HG03039 (cell line): ENCODE data around the gene NYNRIN.
"Not testable (repeated sequence)": the region's sequence is repeated elsewhere in the genome, so short reads cannot be mapped to it uniquely, and the experiment has no call there.

Experiments used
- ATAC-seq: cut with Tn5 transposase; IDR thresholded peaks from one replicate; pipeline ENCODE4 v1.9.1; 2021; ENCODE audit warnings: mild to moderate bottlenecking, moderate library complexity; ENCODE audit not compliant: unreplicated experiment

The NYNRIN gene

GRCh38 chr14:24398653-24399446 is at the start of gene NYNRIN:
TSS of gene NYNRIN (plus strand) at chr14:24399003. CDS start at chr14:24399247, 244 bp downstream.
- ATAC-seq = no peak

GRCh38 chr14:24349742-24350141 is 49.1 kb upstream of the NYNRIN start:
- ATAC-seq = no peak

DNA sequence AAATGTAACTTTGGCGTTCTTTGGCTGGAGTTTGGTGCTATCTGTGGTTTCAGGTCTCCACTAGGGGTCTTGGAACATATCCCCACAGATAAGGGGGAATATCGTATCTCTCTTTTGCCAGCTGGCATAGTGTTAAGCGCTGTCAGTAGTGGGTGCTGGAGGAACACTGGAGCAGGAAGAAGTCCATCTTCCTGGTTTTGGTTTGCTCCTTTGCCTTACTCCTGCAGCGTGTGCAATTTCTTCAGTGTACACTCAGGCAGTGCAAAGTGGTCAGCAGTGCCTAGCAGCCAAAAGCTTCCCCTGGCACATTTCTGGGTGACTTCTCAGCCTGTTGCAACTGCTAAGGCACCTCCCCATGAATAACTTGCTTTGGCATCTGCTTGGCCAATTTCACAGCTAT is 47.3 kb upstream of the NYNRIN start:
- no peak for ATAC-seq

GRCh38 chr14:24353559-24354481 is 45.0 kb upstream of the NYNRIN start:
- no peak for ATAC-seq

DNA sequence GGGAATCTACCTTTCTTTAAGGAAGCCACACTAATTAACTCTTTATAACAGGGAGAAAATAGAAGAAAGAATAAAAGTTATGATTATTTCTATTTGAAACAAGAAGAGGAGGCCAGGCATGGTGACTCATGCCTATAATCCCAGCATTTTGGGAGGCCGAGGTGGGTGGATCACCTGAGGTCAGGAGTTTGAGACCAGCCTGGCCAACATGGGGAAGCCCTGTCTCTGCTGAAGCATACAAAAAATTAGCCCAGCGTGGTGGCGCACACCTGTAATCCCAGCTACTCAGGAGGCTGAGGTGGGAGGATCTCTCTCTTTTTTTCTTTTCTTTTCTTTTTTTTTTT is 44.3 kb upstream of the NYNRIN start:
- not testable (repeated sequence) for ATAC-seq

DNA sequence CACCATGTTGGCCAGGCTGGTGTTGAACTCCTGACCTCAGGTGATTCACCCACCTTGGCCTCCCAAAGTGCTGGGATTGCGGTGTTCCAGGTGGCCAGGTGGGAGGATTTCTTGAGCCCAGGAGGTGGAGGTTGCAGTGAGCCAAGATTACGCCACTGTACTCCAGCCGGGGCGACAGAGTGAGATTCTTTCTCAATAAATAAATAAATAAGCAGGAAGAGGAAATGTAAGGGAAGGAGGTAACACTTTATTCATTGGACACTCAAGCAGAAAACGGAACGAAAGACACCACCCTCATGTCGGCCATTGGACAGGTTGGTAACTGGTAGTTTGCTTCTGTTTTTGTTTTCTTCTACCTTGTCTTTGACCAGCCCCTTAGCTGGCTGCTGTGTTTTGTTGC is 43.8 kb upstream of the NYNRIN start:
- no peak for ATAC-seq

DNA sequence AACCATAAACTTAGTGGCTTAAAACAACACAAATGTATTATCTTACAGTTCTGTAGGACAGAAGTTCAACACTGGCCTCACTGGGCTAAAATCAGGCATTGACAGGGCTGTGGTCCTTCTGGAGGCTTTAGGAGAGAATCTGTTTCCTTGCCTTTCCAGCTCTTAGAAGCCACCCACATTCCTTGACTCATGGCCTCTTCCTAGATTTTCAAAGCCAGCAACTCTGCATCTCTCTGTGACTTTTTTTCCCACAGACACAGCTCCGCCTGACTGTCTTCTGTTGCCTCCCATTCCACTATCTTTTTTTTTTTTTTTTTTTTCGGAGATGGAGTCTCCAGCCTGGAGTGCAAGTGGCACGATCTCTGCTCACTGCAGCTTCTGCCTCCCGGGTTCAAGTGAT is 42.6 kb upstream of the NYNRIN start:
- no peak for ATAC-seq

- no peak for ATAC-seq
Measured at GRCh38 chr14:24360281-24360680, 38.5 kb upstream of the NYNRIN start.

DNA sequence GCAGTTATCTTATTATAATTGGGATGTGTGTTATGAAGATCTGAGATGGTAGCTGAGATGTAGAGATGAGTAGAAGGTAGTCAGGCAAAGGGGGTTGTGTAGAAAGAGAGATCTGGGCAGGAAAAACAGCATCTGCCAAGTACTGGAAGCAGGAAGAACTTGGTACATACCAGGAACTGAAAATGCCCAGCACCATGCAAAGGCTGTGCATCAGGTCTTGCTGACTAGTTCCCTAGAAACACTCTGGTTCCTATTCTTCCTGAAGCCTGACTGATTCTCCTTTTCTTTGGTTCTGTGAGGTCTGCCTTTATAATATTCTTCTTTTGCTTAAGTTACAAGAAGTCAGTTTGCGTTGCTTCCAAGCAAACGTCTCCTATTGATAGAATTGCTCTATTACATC is 37.5 kb upstream of the NYNRIN start:
- no peak for ATAC-seq

- ATAC-seq = no peak
Measured at GRCh38 chr14:24362241-24362960, 36.4 kb upstream of the NYNRIN start.

GRCh38 chr14:24363401-24363800 is 35.4 kb upstream of the NYNRIN start:
- ATAC-seq = no peak

GRCh38 chr14:24364841-24365240 is 34.0 kb upstream of the NYNRIN start:
- no peak for ATAC-seq

GRCh38 chr14:24365600-24366412 is 33.0 kb upstream of the NYNRIN start:
- ATAC-seq = peak; percentile 28

DNA sequence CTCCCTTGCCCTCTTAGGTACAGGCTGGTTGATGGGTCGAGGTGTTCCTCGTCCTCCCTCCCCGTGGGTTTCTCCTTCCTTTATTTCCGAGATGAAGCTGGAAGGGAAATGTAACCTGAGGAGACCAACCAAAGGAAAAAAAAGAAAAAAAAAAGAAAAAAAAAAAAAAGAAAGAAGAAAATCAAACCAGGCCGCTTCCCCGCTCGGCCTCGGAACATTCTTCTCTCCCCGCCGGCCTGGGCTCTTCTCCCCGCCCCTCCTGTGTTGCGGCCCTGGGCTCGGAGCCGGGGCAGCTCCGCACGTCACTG is 32.4 kb upstream of the NYNRIN start:
- no peak for ATAC-seq

DNA sequence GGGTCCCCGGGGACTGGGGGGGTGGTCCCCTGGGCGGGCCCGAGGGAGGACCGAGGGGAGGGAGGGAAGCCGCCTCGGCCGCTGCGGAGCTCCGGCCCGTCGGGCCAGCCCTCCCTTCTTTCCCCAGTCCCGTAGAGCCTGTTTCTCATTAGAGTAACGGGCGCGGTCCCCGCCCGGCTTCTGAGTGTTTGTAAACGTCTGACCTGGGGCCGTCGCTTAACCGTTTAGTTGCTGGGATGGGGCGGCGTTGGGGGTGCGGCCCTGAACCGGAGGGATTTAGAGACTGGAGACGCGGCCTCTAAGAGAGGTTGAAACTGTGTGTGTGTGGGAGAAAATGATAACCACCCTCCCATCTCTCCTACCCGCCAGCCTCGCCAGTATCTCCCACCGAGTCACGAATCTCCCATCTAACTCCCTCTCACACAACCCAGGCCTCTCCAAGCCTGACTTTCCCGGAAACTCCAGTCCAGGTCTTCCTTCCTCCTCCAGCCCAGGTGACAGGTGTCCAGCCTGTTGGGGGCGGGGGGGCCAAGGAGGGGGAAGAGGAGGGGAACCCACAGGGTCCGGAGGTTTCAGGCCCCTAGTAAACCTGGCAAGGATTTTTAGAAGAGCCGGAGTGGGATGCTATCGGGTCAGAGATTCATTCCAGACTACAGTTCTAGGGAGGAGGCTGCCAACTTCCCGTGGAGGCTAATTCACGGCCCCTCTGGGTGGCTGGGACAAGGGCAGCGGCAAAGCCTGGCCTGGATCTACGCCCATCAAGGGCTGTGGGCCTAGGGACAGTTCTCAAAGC is 31.9 kb upstream of the NYNRIN start:
- peak; percentile 43 for ATAC-seq

DNA sequence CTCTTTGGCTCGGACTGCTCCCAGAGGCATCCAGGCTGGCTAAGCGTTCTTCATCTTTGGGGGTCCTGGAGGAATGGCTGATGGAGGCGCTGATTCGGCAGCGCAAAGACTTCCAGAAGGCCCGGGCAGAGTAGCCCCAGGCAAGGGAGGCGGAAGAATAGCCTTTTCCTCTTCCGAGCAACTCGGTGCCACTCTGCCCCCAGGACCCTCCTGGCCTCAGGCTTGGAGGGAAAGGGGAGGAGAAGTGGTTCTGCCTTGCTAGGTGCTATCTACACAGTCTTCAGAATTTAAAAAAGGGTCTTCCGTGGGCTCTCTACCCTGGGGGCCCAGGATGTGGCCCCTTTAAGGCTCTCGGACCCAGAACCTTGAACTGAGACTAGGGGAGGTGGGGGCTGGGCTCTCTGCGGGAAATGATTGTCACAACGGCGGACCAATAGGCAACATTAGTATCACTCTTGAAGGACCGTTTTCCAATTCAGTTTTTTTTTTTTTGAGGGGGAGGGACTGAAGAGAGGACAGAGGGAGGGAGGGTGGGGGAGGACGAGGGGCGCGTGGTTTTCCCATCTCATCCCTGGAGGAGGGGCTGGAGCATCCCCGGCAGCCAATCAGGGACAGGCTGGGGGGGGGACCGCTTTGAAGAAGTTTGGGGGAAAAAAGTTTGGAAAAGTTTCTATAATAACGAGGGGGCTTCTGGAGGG is 31.1 kb upstream of the NYNRIN start, which contains the start of gene NFATC4:
Gene NFATC4, plus strand, starts transcription at position 671 of the 698 bp plus-strand sequence. CDS start 157 bp downstream, outside the sequence.
- ATAC-seq = no peak

- no peak for ATAC-seq
Measured at GRCh38 chr14:24368212-24368561, 30.6 kb upstream of the NYNRIN start.

DNA sequence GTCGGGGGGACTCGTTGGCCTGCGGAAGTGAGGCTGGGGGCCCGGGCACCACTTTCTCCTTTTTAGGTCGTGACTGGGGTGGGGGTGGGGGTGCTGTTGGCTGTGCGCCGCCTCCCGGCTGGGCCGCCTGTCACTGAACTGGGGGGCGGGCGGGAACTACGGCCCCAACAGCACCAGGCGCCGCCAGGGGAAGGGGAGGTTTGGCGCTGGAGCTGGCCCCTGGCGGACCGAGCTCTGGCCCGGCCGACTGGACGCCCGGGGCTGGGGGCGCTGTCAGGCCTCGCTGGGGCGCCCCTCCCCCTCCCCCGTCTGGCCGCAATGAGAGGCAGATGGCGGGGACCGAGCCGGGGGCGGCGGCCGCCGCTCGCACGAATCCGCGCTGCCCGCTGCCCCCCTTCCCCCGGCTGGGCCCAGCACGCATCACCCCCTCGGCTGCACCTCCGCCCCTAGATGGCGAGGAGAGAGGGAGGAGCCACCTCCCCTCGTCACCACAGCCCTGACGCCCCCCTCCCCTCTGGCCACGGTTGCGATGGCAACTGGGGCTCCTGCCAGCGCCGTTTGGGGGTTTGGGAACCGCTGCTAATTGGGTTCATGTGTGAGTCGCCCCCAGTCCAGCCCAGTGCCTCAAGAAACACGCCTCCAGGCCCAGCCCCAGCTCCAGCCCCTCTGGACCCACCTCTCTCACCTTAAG is 30.1 kb upstream of the NYNRIN start:
- ATAC-seq = no peak

DNA sequence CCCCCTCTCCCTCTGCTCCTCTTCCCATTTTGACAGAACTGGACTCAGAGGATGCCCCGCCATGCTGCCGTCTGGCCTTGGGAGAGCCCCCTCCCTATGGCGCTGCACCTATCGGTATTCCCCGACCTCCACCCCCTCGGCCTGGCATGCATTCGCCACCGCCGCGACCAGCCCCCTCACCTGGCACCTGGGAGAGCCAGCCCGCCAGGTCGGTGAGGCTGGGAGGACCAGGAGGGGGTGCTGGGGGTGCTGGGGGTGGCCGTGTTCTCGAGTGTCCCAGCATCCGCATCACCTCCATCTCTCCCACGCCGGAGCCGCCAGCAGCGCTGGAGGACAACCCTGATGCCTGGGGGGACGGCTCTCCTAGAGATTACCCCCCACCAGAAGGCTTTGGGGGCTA is 29.3 kb upstream of the NYNRIN start:
- no peak for ATAC-seq
